ENCODE measurements around the gene RNF39. TPM values are rescaled to one million over a fixed set of nuclear protein-coding genes. Genes with fewer than 3 reads are reported as not detected.

Gene RNF39
- polyA plus RNA-seq, 1 donor from 2014 or later: not detected

GRCh38 chr6:30087876-30088275, 12.3 kb upstream of the RNF39 start:
- no peaks in the 10 kb centered on the region for H3K9me2 ChIP-seq (ENCODE audit: insufficient read depth, low read length)
- no peak overlapping the region for H2AFZ ChIP-seq (ENCODE audit: low read depth, low read length)
- H3K9ac ChIP-seq (ENCODE audit: low read length): no peak overlapping the region
- H3K36me3 ChIP-seq (ENCODE audit: insufficient read depth, low read length): no peaks in the 10 kb centered on the region
- H3K4me2 ChIP-seq (ENCODE audit: low read length): no peak overlapping the region
- no peaks in the 10 kb centered on the region for H3F3A ChIP-seq (ENCODE audit: insufficient read depth, low read length, poor library complexity, severe bottlenecking)
- H3K9me3 ChIP-seq (ENCODE audit: low read length): no peaks in the 10 kb centered on the region
- no peak overlapping the region for H3K4me3 ChIP-seq (ENCODE audit: low read length)
- H3K27ac ChIP-seq (ENCODE audit: low read length): no peak overlapping the region
- no peaks in the 10 kb centered on the region for H3K79me2 ChIP-seq (replicated peaks; ENCODE audit: insufficient read depth, low read length)
- TF ChIP-seq TAF1 (IDR thresholded peaks at IDR 0.05; ENCODE audit: low read depth): no peak
- TF ChIP-seq, protein P1, sequence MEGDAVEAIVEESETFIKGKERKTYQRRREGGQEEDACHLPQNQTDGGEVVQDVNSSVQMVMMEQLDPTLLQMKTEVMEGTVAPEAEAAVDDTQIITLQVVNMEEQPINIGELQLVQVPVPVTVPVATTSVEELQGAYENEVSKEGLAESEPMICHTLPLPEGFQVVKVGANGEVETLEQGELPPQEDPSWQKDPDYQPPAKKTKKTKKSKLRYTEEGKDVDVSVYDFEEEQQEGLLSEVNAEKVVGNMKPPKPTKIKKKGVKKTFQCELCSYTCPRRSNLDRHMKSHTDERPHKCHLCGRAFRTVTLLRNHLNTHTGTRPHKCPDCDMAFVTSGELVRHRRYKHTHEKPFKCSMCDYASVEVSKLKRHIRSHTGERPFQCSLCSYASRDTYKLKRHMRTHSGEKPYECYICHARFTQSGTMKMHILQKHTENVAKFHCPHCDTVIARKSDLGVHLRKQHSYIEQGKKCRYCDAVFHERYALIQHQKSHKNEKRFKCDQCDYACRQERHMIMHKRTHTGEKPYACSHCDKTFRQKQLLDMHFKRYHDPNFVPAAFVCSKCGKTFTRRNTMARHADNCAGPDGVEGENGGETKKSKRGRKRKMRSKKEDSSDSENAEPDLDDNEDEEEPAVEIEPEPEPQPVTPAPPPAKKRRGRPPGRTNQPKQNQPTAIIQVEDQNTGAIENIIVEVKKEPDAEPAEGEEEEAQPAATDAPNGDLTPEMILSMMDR (IDR thresholded peaks at IDR 0.05; ENCODE audit: poor library complexity, severe bottlenecking): no peak
- no peak for TF ChIP-seq EZH2 (IDR thresholded peaks at IDR 0.05; ENCODE audit: borderline replicate concordance, insufficient read depth, low read length, poor library complexity, severe bottlenecking)
- H4K20me1 ChIP-seq (ENCODE audit: insufficient read depth): no peaks in the 10 kb centered on the region
- H3K27me3 ChIP-seq (ENCODE audit: insufficient read depth, low read depth, low read length): peaks cover 7% of the 10 kb centered on the region

- Histone ChIP-seq H3K4me2 (ENCODE audit: low read length) (no peak overlapping the region), H3K79me2 (replicated peaks; ENCODE audit: insufficient read depth, low read length) (no peaks in the 10 kb centered on the region), H4K20me1 (ENCODE audit: insufficient read depth) (no peaks in the 10 kb centered on the region), H3K9ac (ENCODE audit: low read length) (no peak overlapping the region), H3K36me3 (ENCODE audit: insufficient read depth, low read length) (no peaks in the 10 kb centered on the region), H3K27ac (ENCODE audit: low read length) (no peak overlapping the region), H3K9me2 (ENCODE audit: insufficient read depth, low read length) (no peaks in the 10 kb centered on the region), H2AFZ (ENCODE audit: low read depth, low read length) (no peak overlapping the region), H3K27me3 (ENCODE audit: insufficient read depth, low read depth, low read length) (peaks cover 73% of the 10 kb centered on the region), H3K4me3 (ENCODE audit: low read length) (no peak overlapping the region), H3F3A (ENCODE audit: insufficient read depth, low read length, poor library complexity, severe bottlenecking) (no peaks in the 10 kb centered on the region), H3K9me3 (ENCODE audit: low read length) (peaks cover 3% of the 10 kb centered on the region)
- no peak for TF ChIP-seq RAD21 (conservative IDR thresholded peaks at IDR 0.05)
- TF ChIP-seq POLR2AphosphoS5 (IDR thresholded peaks at IDR 0.05): no peak
- TF ChIP-seq EP300 (conservative IDR thresholded peaks at IDR 0.05; ENCODE audit: poor library complexity, severe bottlenecking): no peak
- TF ChIP-seq TAF1 (IDR thresholded peaks at IDR 0.05; ENCODE audit: low read depth): no peak
- TF ChIP-seq, protein P1 (IDR thresholded peaks at IDR 0.05; ENCODE audit: poor library complexity, severe bottlenecking): no peak
- no peak for TF ChIP-seq MXI1 (conservative IDR thresholded peaks at IDR 0.05; ENCODE audit: poor library complexity, severe bottlenecking)
Observed at GRCh38 chr6:30077218-30077617, 1.6 kb upstream of the RNF39 start.

DNA sequence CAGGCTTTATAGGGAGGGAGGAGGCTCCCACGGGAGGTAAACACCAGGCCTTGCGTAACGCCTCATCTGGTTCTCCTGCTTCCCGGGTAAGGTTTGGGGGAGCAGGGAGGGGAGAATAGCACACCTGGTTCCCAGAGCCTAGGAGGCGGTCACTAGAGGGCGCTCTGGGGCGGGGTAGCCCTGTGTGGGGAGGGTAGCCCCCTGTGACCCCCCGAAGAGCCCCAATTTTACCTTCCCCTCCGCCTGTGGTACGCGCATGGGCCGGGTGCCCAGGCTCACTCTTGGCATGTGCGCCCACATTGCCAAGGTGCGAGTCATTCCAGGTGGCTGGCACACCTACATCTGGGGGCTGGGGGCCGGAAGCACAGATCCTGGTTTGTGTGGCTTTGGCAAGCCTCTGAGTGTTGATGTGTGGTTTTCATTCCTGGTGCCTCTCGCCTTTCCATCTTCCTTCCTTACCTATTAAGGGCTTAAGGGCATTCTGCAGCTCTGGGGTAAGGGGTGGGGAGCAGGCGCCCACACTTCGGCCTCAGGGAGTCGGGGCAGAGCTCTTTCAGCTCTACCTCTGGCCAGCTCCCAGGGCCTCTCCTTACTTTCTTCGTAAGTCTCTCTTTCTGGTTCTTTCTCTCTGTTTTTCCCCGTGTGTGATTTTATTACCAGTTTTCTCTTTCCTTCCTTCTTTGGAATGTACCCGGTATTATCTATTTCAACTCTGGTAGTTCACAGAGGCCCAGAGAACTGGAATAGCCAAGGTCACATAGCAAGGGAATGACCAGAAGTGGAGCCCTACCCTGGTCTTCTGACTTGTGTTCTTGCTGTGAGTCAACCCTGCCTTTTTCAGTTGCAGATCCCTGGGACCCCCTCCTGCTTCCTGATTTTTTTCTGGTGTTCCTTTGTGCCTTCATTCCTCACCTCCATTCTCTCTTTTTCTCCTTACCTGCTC, 492 bp upstream of the RNF39 start:
- Histone ChIP-seq H3K9me3 (ENCODE audit: low read length) (peaks cover 3% of the 10 kb centered on the region), H3K4me3 (ENCODE audit: low read length) (peak overlapping the region; percentile 60), H3K79me2 (replicated peaks; ENCODE audit: insufficient read depth, low read length) (no peaks in the 10 kb centered on the region), H3K4me2 (ENCODE audit: low read length) (no peak overlapping the region), H3K27ac (ENCODE audit: low read length) (no peak overlapping the region), H2AFZ (ENCODE audit: low read depth, low read length) (no peak overlapping the region), H3F3A (ENCODE audit: insufficient read depth, low read length, poor library complexity, severe bottlenecking) (no peaks in the 10 kb centered on the region), H3K36me3 (ENCODE audit: insufficient read depth, low read length) (no peaks in the 10 kb centered on the region), H3K9me2 (ENCODE audit: insufficient read depth, low read length) (no peaks in the 10 kb centered on the region), H4K20me1 (ENCODE audit: insufficient read depth) (no peaks in the 10 kb centered on the region), H3K27me3 (ENCODE audit: insufficient read depth, low read depth, low read length) (peaks cover 83% of the 10 kb centered on the region), H3K9ac (ENCODE audit: low read length) (no peak overlapping the region)
- TF ChIP-seq, protein P1 (IDR thresholded peaks at IDR 0.05; ENCODE audit: poor library complexity, severe bottlenecking): peak; percentile 19
- no peak for TF ChIP-seq EZH2 (IDR thresholded peaks at IDR 0.05; ENCODE audit: borderline replicate concordance, insufficient read depth, low read length, poor library complexity, severe bottlenecking)
